Mucosa of rectum (tissue), 2 donors: ENCODE results near the gene RANBP17.

Experiments used
- H3K27ac ChIP-seq, 2 donors: one replicate each; pipeline ENCODE4 v1.7.0; 2013; ENCODE audit warnings: inconsistent platforms in 2 of 2, low read depth in 2 of 2, low read length in 2 of 2
- H3K27me3 ChIP-seq, 2 donors: one replicate each; pipeline ENCODE4 v1.7.0; 2013; ENCODE audit warnings: low read length in 2 of 2; ENCODE audit not compliant: control insufficient read depth in 2 of 2, insufficient read depth in 2 of 2
- H3K36me3 ChIP-seq, 2 donors: one replicate each; pipeline ENCODE4 v1.7.0; 2013; ENCODE audit warnings: low read length in 2 of 2; ENCODE audit not compliant: control insufficient read depth in 2 of 2, insufficient read depth in 2 of 2
- H3K4me1 ChIP-seq, 2 donors: one replicate each; pipeline ENCODE4 v1.7.0; 2013; ENCODE audit warnings: low read length in 2 of 2, mild to moderate bottlenecking in 1 of 2; ENCODE audit not compliant: control insufficient read depth in 2 of 2, insufficient read depth in 2 of 2
- H3K4me3 ChIP-seq, 2 donors: one replicate each; pipeline ENCODE4 v1.7.0; 2013; ENCODE audit warnings: low read length in 2 of 2
- H3K9ac ChIP-seq, 2 donors: one replicate each; pipeline ENCODE4 v1.7.0; 2013; ENCODE audit warnings: low read length in 2 of 2, low read depth in 1 of 2, mild to moderate bottlenecking in 1 of 2
- H3K9me3 ChIP-seq, 2 donors: one replicate each; pipeline ENCODE4 v1.7.0; 2013; ENCODE audit warnings: low read length in 2 of 2; ENCODE audit not compliant: control insufficient read depth in 2 of 2
- donor health status: healthy.
- donor health status: Normal muscosa, but diverticular disease.

RANBP17 gene

GRCh38 chr5:171236651-171237050 lies 374.8 kb downstream of the RANBP17 start:
- Histone ChIP-seq H3K27me3 (no peaks in the 10 kb centered on the region), H3K36me3 (no peaks in the 10 kb centered on the region), H3K9ac (no peak overlapping the region), H3K9me3 (no peaks in the 10 kb centered on the region), H3K4me3 (no peak overlapping the region), H3K27ac (no peak overlapping the region), H3K4me1 (no peaks in the 10 kb centered on the region)

GRCh38 chr5:171242521-171242920 lies 380.7 kb downstream of the RANBP17 start:
- Histone ChIP-seq H3K27ac (no peak overlapping the region), H3K36me3 (no peaks in the 10 kb centered on the region), H3K27me3 (no peaks in the 10 kb centered on the region), H3K4me3 (no peak overlapping the region), H3K9ac (no peak overlapping the region), H3K9me3 (no peaks in the 10 kb centered on the region), H3K4me1 (no peaks in the 10 kb centered on the region)

GRCh38 chr5:171246231-171246630 lies 384.4 kb downstream of the RANBP17 start:
- Histone ChIP-seq H3K9me3 (peaks cover 0 to 5% of the 10 kb centered on the region in 2 donors), H3K4me3 (no peak overlapping the region), H3K9ac (no peak overlapping the region), H3K27me3 (no peaks in the 10 kb centered on the region), H3K36me3 (no peaks in the 10 kb centered on the region), H3K27ac (no peak overlapping the region), H3K4me1 (no peaks in the 10 kb centered on the region)

GRCh38 chr5:171249460-171249859 lies 387.6 kb downstream of the RANBP17 start:
- Histone ChIP-seq H3K9ac (no peak overlapping the region), H3K9me3 (peaks cover 0 to 5% of the 10 kb centered on the region in 2 donors), H3K4me1 (no peaks in the 10 kb centered on the region), H3K27ac (no peak overlapping the region), H3K36me3 (no peaks in the 10 kb centered on the region), H3K27me3 (no peaks in the 10 kb centered on the region), H3K4me3 (no peak overlapping the region)

- Histone ChIP-seq H3K36me3 (no peaks in the 10 kb centered on the region), H3K4me3 (no peak overlapping the region), H3K4me1 (no peaks in the 10 kb centered on the region), H3K27me3 (no peaks in the 10 kb centered on the region), H3K27ac (no peak overlapping the region), H3K9ac (no peak overlapping the region), H3K9me3 (peaks cover 0 to 5% of the 10 kb centered on the region in 2 donors)
Measured at GRCh38 chr5:171250738-171251137, 388.9 kb downstream of the RANBP17 start.

GRCh38 chr5:171251519-171251918 lies 389.7 kb downstream of the RANBP17 start:
- H3K36me3 ChIP-seq: no peaks in the 10 kb centered on the region
- no peak overlapping the region for H3K9ac ChIP-seq
- no peak overlapping the region for H3K4me3 ChIP-seq
- no peaks in the 10 kb centered on the region for H3K4me1 ChIP-seq
- H3K9me3 ChIP-seq: peaks cover 0 to 5% of the 10 kb centered on the region in 2 donors
- no peaks in the 10 kb centered on the region for H3K27me3 ChIP-seq
- H3K27ac ChIP-seq: no peak overlapping the region

- no peaks in the 10 kb centered on the region for H3K36me3 ChIP-seq
- no peaks in the 10 kb centered on the region for H3K27me3 ChIP-seq
- peaks cover 0 to 5% of the 10 kb centered on the region in 2 donors for H3K9me3 ChIP-seq
- no peaks in the 10 kb centered on the region for H3K4me1 ChIP-seq
- no peak overlapping the region for H3K27ac ChIP-seq
- no peak overlapping the region for H3K4me3 ChIP-seq
- no peak overlapping the region for H3K9ac ChIP-seq
Measured at GRCh38 chr5:171252674-171253073, 390.9 kb downstream of the RANBP17 start.

- Histone ChIP-seq H3K9me3 (no peaks in the 10 kb centered on the region), H3K4me1 (no peaks in the 10 kb centered on the region), H3K27me3 (no peaks in the 10 kb centered on the region), H3K36me3 (no peaks in the 10 kb centered on the region), H3K4me3 (no peak overlapping the region), H3K27ac (no peak overlapping the region), H3K9ac (no peak overlapping the region)
Measured at GRCh38 chr5:171258737-171259415, 397.1 kb downstream of the RANBP17 start.

- H3K4me1 ChIP-seq: no peaks in the 10 kb centered on the region
- H3K9me3 ChIP-seq: no peaks in the 10 kb centered on the region
- H3K27me3 ChIP-seq: no peaks in the 10 kb centered on the region
- no peak overlapping the region for H3K27ac ChIP-seq
- no peak overlapping the region for H3K4me3 ChIP-seq
- no peaks in the 10 kb centered on the region for H3K36me3 ChIP-seq
- H3K9ac ChIP-seq: no peak overlapping the region
Measured at GRCh38 chr5:171261361-171261760, 399.5 kb downstream of the RANBP17 start.

GRCh38 chr5:171261904-171262303 lies 400.1 kb downstream of the RANBP17 start:
- Histone ChIP-seq H3K27me3 (no peaks in the 10 kb centered on the region), H3K36me3 (no peaks in the 10 kb centered on the region), H3K4me3 (no peak overlapping the region), H3K9ac (no peak overlapping the region), H3K9me3 (no peaks in the 10 kb centered on the region), H3K27ac (no peak overlapping the region), H3K4me1 (no peaks in the 10 kb centered on the region)
